GM18499 (cell line): ENCODE data around the gene PCSK9.

ENCODE experiments used
- ATAC-seq: cut with Tn5 transposase; IDR thresholded peaks from one replicate; pipeline ENCODE4 v1.9.1; 2021; ENCODE audit warnings: moderate number of reproducible peaks; ENCODE audit not compliant: insufficient read depth, unreplicated experiment

Gene PCSK9

DNA sequence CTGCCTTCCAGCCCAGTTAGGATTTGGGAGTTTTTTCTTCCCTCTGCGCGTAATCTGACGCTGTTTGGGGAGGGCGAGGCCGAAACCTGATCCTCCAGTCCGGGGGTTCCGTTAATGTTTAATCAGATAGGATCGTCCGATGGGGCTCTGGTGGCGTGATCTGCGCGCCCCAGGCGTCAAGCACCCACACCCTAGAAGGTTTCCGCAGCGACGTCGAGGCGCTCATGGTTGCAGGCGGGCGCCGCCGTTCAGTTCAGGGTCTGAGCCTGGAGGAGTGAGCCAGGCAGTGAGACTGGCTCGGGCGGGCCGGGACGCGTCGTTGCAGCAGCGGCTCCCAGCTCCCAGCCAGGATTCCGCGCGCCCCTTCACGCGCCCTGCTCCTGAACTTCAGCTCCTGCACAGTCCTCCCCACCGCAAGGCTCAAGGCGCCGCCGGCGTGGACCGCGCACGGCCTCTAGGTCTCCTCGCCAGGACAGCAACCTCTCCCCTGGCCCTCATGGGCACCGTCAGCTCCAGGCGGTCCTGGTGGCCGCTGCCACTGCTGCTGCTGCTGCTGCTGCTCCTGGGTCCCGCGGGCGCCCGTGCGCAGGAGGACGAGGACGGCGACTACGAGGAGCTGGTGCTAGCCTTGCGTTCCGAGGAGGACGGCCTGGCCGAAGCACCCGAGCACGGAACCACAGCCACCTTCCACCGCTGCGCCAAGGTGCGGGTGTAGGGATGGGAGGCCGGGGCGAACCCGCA lies at the start of gene PCSK9:
PCSK9 (plus strand) TSS at position 207 of the 741 bp plus-strand sequence; CDS start at position 497, 290 bp downstream.
- no peak for ATAC-seq

DNA sequence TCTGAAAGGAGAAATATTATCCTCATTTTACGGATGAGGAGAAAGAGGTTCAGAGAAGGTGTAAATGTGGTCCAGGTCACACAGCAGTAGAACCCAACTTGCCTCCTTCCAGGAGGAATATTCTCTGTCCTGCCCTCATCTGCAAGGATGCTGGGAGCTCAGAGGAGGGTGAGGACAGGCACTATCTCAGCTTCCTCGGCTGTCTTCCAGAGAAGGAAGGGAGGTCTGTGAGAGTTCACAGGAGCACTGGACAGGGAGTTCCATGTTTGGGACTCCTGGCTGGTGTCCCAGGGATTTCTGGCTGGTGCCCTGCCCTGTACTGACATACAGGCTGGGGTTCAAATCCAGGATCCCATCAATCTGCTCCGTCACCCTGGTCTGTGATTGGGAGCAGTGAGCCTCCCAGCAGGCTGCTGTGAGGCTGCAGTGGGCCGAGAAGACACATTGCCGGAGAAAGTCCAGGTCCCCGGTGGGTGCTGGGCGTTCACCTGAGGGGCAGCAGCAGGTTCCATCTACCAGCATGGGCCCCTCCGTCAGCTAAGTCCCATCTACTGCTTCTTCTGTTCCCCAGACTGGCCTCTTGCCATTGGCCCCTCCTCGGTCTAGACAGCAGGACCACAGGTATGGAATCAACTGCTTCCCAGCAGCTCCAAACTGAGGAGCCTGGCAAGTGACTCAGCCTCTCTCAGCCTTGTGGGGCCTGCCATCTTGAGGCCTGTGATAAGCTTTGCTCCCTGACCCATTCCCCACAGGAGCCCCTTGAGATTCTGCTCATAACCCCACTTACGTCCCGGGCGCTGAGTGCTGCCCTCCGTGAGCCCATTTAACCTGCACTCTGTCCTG lies 49.2 kb upstream of the PCSK9 start:
- ATAC-seq = no peak

DNA sequence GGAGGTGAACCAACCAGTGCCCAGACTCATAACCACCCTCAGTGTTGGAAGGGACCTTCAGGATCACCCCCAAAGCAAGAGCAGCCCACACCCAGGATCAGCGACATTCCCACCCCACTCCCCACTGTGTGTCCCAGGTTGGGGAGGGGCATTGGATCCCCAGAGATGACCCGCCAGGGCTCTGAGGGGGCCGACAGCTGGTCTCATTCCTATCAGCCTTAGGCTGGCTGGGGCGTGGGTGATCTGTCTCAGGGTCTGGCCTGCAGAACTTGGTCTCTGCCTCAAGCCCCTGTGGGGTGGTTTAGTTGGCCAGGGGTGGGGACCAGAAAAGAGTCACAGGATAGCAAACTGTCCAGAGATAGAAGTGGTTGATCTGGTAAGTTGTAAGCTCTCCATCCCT lies 48.4 kb upstream of the PCSK9 start:
- no peak for ATAC-seq

DNA sequence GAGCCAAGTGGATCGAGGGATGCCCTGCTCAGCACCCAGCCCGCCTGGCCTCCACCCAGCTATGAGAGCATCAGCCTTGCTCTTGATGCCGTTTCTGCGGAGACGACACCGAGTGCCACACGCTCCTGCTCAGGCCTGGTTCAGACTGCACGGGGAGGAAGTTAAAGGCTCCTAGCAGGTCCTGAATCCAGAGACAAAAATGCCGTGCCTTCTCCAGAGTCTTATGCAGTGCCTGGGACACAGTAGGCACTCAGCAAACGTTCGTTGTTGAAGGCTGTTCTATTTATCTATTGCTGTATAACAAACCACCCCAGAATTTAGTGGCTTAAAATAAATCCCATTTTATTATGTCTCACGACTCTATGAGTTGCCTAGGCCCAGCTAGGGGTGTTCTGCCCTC lies 47.4 kb upstream of the PCSK9 start:
- no peak for ATAC-seq

DNA sequence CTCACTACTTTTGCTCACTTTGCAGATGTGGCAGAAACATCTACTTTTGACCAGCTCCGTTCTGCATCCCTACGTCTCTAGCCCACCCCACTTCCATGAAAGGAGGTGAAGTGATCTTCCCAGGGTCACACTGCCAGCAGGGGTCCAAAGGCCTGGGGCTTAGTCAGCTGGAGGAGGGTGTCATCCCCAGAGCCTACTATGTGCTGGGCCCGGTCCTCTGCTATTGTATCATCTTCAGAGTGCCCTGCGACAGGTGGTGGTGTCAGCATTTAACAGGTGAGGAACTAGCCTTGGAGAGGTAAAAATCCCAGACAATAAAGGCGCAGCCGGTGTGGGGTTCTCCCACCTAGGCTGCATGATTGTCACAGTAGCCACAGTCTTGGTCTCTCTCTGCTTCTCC lies 46.2 kb upstream of the PCSK9 start:
- no peak for ATAC-seq

DNA sequence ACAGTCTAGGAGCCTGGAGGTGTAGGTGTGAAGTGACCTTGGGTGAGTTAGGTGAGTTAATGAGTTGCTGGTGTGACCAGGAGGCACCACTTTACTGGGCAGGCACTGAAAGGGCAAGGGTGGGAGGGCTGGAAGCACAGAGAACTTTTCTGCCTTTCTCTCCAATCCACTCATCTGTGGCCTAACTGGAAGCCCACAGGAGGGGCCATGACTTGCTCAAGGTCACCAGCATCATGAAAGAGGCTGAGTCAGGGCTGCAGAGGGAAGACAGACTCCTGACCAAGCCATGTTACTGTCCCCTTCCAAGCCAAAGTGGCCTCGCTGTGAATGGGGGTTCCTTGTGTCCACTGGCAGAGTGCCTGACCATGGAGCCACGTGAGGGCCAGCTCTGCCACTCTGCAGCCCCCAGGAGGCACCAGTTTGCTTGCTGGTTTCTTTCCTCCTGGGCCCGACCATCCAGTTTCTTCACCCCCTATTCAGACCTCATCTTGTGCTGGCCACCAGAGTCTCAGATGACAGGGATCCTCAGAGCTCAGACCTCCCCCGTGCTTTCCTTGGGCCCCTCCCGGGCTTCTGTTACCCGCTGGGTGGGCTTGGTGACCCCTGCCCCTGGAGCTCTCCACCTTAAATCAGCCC lies 44.9 kb upstream of the PCSK9 start:
- ATAC-seq = no peak

DNA sequence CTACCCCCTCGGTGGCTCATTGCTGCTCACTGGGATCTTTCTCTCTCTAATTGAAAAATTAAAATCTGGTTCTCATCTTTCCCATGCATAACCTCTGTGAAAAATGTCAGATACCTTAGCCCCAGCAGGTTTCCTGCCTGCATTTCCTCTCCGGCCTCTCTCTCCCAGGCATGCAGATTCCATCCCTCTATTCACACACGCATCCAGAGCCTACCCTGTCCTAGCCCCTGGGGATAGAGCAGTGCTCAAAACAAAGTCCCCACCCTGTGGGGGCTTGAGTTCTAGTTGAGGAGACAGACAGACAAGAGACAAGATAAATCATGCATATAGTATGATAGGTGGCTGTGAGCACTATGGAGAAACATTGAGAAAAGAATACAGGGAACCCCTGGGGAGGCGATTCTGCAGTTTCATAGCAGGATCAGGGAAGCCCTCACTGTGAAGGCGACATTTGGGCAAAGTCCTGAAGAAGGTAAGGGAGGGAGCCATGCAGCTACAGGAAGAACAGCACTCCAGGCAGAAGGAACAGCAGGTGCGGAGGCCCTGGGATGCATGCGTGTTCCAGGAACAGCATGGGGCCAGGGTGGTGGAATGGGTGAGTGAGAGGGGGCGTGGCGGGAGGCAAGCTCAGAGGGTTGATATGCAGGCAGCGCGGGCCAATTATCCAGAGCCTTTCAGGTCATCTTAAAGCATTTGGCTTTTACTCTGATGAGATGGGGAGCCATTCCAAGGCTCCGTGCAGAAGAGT lies 44.2 kb upstream of the PCSK9 start:
- no peak for ATAC-seq

DNA sequence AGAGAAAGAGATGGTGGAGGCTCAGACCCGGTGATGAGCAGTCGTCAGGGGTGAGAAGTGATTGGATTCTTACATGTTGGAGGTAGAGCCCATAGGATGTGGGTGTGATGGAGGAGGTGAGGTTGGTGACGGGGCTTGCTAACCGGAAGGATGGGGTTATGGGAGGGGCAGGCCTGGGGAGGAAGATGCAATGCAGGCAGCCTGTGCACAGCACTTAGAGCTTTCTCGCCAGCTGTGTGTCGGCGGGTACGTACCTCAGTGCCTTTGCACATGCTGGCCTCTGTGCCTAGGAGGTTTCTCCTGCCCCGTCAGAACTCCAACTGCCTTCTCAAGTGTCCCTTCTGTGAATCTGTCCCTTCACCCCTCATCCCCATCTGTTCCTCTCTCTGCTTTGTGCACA lies 43.5 kb upstream of the PCSK9 start:
- no peak for ATAC-seq

DNA sequence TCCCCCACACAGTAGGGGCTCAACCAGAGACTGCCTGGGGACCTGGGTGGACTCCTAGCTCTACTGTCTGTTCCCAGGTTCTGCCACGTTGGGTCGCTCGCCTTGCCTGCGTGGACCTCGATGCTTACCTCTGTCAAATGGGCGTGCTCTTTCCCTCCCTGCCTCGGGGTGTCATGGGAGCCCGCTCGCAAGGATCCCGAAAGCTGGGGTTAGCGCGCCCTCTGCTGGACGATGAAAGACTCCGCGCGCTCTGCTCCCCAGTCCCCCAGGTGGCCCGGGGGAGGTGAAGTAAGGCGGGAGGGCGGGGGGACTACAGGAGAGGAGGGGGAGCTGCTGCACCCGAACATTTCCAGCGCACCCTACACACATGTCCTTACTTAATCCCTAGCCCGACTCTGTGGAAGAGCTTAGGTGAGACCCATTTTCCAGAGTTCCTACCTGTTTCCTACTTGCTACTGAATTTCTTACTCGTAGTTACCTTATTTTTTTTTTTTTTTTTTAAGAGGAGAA lies 42.9 kb upstream of the PCSK9 start:
- ATAC-seq = no peak

DNA sequence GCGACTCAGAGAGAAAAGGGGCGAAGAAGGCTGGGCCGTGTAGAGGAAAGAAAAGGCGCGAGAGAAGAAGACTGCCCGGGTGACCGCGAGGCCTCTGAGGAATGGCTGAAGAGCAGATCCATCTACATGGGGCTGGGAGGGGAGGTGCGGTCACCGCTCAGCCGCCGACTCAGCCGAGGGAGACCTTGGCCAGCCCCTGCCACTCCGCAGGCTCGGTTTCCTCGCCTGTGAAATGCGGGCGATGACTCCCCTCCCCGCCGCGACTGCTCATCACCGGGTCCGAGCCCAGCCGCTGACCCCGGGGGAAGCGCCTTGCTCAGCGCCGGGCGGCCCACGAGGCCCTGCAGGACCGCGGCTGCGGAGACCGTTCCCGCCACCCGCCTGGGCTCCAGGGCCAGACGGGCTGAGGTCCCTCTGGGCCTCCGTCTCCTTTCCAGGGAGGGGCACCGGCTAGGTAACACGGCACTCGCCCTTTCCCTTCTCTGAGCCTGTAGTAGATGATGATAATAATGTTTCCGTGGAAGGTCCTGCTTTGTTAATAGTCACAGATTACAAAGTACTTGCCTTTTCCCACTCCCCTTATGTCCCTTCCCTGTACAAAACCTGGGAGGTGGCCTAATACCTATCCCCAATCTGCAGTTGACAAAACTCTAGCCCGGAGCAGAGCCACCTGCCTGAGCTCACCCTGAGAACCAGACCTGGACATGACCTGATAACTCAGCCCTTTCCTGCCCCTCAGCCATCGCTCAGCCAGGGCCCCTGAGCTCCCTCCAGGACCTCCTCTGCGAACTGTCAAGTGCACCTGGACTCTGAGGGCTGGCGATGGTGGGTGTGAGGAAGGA lies 42.3 kb upstream of the PCSK9 start:
- no peak for ATAC-seq

DNA sequence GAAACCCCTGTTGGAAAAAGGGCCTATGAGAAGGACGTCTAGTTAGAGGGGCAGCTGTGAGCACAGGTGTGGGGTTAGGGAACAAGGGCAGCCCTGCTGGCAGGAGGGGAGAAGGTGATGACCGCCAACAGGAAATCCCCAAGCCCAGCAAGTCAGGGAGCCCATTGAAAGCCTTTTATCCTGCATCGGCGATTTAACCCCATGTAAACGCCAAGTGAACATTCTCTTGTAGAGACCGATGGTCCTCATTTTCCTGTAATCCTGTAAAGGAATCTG lies 41.7 kb upstream of the PCSK9 start:
- no peak for ATAC-seq

DNA sequence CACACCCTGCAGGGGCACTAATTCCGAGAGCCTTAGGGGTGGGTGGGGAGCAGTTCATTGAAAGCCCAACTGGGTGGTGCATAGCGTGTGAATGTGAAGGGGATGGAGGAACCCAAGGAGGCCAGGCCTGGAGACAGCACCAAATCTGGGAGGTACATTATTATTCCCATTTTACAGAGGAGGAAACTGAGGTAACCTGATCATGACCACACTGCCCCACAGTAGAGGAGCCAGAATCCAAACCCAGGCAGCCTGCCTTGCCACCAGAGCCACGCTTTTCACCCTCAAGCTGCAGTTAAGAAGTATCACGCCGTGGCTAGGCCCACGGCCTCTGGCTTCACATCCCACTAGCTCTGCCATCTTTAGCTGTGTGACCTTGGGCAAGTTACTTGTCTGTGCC lies 41.2 kb upstream of the PCSK9 start:
- ATAC-seq = no peak

DNA sequence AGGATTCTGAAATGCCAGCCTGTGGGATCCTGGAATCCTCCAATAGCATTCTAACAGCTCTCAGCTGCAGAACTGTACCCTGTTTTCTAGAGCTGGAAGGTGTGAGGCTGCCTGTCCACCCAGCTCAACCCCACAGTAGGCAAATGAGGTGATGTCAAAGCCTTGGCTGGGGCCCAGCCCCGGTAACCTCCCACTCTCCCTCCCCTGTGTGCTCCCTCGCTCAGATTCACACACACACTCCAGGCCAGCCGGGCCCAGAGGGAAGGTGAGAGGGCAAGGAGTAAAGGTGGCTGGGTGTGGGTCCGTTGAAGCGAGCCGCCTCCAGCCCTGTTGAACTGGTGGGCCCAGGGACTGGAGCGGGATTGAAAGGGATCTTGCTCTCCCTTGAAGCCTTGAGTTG lies 40.7 kb upstream of the PCSK9 start, which contains the start of gene BSND:
BSND (plus strand) TSS at position 257 of the 400 bp plus-strand sequence. CDS start 254 bp downstream, outside the sequence.
- no peak for ATAC-seq

DNA sequence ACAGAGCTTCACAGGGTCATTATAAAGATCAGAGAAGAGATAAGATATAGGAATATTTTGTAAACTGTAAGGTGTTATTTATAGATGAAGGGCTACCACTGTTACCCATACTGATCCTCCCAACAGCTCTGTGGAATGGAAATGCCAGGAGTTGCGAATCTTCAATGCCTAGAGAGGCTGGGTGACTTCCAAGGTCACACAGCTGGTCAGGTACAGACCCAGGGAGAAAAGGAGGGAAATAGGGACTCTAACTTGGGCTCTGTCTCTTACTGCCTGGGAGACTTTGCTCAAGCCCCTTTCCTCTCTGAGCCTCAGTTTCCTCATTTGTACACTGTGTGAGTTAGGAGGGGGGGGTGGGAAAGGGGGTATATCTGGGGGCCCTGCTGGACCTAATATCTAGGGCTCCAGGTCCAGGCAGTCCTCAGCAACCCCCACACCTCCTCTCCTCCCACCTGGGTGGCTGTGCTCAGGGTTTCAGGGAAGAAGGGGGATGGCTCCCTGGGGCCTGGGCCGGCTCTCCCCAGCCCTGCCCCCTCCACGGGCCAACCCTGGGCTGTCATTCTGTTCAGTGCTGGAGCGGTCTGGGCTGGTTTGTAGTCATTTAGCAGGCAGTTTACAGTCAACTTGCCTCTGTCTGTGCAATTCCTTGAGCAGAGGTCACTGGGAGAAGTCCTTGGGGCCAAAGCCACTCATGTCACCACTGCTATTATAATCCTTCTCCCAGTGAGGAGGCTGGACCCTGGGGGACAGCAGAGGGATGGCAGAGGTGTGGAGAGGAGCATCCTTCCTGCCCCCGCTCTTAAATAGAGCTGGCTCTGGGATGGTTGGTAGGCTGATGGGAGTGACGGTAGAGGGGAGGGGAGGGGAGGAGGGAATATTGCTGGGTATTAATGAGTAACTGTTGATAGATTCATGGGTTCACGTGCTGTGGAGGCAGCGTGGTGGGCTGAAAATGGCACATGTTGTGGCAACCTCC lies 39.0 kb upstream of the PCSK9 start:
- no peak for ATAC-seq

DNA sequence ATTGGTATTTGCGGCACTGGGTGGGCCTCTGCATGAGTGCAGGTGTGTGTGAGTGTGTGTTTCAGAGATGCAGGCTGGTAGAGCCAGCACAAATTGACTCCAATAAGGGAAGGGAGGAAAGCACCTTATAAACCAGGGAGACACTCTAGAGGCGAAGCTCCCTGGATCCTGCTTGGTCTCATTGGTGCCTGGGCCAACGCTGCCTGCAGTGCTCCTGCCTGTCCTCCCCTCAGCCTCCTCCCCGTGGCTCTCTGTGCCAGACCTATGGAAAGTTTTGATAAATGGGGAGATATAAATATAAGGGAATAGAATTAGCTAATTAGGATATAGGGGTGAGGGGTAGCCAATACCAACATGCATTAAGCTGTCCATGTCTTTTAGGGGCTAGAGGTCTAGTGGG lies 38.0 kb upstream of the PCSK9 start:
- no peak for ATAC-seq

DNA sequence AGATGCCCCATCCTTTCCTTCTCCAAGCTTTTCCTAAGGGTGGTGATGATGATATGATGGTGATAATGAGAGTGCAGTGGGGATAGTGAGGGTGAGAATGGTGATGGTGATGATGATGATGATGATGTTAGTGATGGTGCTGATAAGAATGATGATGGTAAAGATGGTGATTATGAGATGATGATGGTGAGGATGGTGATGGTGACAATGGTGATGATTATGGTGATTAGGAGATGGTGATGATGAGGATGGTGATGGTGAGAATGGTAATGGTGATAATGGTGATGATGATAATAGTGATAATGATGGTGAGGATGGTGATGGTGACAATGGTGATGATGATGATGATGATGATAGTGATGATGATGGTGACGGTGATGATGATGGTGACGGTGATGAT lies 36.7 kb upstream of the PCSK9 start:
- no peak for ATAC-seq

DNA sequence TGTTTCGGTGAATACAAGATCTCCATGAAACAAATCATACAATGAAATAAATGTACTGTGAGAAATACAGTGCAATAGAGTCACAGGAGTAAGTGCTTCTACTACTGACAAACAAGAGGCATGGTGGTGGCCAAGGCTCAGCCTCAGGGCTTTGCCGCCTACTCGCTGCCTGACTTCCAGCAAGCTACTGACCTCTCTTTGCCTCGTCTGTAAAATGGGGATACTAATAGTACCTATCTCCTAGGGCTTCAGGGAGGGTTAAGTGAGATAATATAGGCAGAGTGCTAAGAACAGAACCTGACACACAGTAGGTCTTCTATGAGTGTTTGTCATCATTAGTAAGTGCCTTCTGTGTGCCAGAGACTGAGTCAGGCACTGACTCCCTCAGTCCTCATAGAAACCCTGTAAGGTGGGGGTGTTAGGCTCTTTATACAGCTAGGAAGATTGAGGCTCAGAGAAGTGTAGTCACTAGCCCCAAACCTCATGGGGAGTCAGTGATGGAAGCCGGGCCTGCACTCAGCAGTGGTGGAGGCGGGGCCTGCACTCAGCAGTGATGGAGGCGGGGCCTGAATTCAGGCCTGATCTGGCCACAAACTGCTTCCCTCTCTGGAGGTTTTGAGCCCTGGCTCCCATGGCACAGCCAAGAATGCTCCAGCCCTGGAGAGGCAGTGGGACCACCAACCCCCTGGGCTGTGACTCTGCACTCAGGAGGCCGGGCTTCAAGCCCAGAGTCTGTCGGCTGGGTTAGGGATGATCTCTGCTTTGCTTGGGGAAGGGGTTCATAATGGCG lies 33.8 kb upstream of the PCSK9 start:
- no peak for ATAC-seq

DNA sequence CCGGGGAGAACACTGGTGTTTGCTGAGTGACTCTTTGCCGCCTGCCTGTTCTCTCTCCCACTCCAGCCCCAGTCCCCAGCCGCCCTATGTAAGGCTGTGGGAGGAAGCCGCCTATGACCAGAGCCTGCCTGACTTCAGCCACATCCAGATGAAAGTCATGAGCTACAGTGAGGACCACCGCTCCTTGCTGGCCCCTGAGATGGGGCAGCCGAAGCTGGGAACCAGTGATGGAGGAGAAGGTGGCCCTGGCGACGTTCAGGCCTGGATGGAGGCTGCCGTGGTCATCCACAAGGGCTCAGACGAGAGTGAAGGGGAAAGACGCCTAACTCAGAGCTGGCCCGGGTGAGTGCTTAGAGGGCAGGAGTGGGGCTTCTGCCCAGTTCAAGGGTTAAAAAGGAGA lies 32.4 kb upstream of the PCSK9 start:
- no peak for ATAC-seq
